Measurements from ENCODE around the gene CASP2.
A peak's percentile ranks its signal among the peaks of the same experiment; 100 is the strongest.

CASP2 gene

GRCh38 chr7:143299840-143300239 lies 11.7 kb downstream of the CASP2 start:
- DNase-seq, result no peak

GRCh38 chr7:143300959-143301935 lies 13.1 kb downstream of the CASP2 start:
- DNase-seq, result no peak

- no peak for DNase-seq
Measured at GRCh38 chr7:143303733-143304132, 15.6 kb downstream of the CASP2 start.

GRCh38 chr7:143304938-143305337 lies 16.8 kb downstream of the CASP2 start:
- no peak for DNase-seq

- no peak for DNase-seq
Measured at GRCh38 chr7:143305423-143306070, 17.4 kb downstream of the CASP2 start.

GRCh38 chr7:143308632-143309031 lies 20.5 kb downstream of the CASP2 start:
- DNase-seq, result no peak

- DNase-seq, result no peak
Measured at GRCh38 chr7:143314127-143314526, 26.0 kb downstream of the CASP2 start.

GRCh38 chr7:143315776-143316175 lies 27.6 kb downstream of the CASP2 start, which contains the start of gene CLCN1:
Gene CLCN1, plus strand, starts transcription at chr7:143316111. Its CDS starts 102 bp downstream, at chr7:143316213.
- no peak for DNase-seq

GRCh38 chr7:143316492-143316891 lies 28.3 kb downstream of the CASP2 start:
- DNase-seq, result no peak

GRCh38 chr7:143318661-143319060 lies 30.5 kb downstream of the CASP2 start:
- DNase-seq, result no peak

- no peak for DNase-seq
Measured at GRCh38 chr7:143320620-143321019, 32.5 kb downstream of the CASP2 start.

- no peak for DNase-seq
Measured at GRCh38 chr7:143321242-143321641, 33.1 kb downstream of the CASP2 start.

GRCh38 chr7:143321734-143322133 lies 33.6 kb downstream of the CASP2 start:
- no peak for DNase-seq

- DNase-seq, result peak; percentile 39
Measured at GRCh38 chr7:143322760-143323633, 34.8 kb downstream of the CASP2 start.

GRCh38 chr7:143323653-143324052 lies 35.5 kb downstream of the CASP2 start:
- no peak for DNase-seq

GRCh38 chr7:143325240-143325639 lies 37.1 kb downstream of the CASP2 start:
- no peak for DNase-seq

- no peak for DNase-seq
Measured at GRCh38 chr7:143327903-143328302, 39.8 kb downstream of the CASP2 start.

GRCh38 chr7:143329471-143330170 lies 41.5 kb downstream of the CASP2 start:
- DNase-seq, result no peak

- DNase-seq, result no peak
Measured at GRCh38 chr7:143331179-143331801, 43.1 kb downstream of the CASP2 start.

GRCh38 chr7:143334244-143334643 lies 46.1 kb downstream of the CASP2 start:
- DNase-seq, result no peak

GRCh38 chr7:143337216-143337615 lies 49.1 kb downstream of the CASP2 start:
- no peak for DNase-seq

GRCh38 chr7:143341842-143342241 lies 53.7 kb downstream of the CASP2 start:
- DNase-seq, result no peak
